Nucleus accumbens (tissue), 56 donors: ENCODE results near the gene DPP8.
"Not testable (repeated sequence)": the region's sequence is repeated elsewhere in the genome, so short reads cannot be mapped to it uniquely, and the experiment has no call there.

Source experiments
- DNase-seq, 56 donors: peaks; one replicate each; lab custom pipeline; 2025; lab: John Stamatoyannopoulos, UW

The DPP8 gene

DNA sequence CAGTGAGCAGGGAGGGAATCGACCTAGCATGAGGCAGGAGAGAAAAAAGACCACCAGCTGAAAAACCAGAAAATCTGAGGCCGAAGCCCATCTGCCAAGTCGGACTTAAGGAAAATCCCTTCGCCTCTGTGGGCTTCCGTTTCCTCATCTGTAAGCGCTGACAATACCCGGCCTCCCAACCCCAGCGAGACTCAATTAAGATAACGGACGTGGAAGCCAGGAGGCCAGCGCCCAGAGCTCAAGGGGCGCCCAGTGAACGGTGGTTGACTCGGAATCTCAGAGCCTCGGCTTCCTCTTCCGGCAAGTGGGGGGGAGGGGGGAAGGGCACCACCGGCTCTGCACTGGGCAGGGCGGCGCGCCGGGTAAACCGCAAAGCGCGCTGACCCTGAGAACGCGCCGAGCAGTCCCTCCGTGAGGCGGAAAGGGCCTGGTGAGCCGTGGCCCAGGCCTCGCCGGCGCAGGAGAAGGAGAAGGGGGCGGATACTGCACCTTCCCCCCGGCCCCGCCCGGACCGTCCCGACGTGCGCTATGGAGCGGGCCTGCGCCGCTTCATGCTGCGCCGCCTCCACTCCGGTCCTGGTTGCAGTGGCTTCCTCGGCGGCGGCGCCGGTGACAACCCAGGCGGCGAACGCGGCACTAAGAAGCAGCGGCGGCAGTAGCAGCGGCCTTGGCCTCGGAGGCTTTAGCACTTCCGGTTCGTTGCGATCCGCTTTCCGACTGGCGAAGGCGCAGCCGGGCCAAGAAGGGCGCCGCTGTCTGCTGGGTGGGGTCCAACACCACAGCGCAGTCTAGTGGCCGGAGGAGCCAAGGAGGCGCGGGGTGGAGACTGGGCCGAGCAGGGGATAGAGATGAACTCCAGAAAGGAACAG lies at the start of gene DPP8:
Gene DPP8 (minus strand): TSS at position 693 of the 869 bp plus-strand sequence. CDS start 5,136 bp downstream, outside the sequence.
- DNase-seq = peak; percentile 24 to 95 (median 88)

DNA sequence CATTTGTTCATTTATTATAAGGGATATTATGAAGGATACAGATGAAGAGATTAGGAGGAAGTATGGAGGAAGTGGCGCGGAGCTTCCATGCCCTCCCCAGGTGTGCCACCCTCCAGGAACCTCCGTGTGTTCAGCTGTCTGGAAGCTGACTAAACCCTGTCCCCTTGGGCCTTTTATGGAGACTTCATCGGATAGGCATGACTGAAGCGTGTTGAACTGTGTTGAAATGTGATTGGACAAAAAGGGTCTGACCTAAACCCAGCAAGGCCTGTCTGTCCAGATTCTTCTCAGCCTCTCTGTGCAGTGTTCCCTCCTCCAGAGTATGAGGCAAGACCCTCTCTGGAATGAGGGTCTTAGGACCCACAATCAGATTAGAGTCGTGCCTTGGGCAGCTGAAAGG lies 44.4 kb upstream of the DPP8 start:
- DNase-seq = no peak

DNA sequence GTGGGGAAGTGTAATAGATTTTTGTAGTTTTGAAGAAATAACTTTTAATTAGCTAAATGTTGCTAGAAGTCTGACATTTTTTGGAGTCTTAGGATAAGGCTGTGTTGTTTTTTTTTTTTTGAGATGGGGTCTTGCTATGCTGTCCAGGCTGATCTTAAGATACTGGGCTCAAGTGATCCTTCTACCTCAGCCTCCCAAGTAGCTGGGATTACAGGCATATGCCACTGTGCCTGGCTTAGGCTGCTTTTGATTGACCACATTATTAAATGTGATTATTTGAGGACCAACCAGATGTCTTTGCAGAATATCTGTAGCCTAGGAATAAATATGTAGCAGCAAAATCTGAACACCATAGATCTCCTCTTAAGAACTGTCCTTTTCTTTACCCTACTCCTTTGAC lies 42.5 kb upstream of the DPP8 start:
- no peak for DNase-seq

DNA sequence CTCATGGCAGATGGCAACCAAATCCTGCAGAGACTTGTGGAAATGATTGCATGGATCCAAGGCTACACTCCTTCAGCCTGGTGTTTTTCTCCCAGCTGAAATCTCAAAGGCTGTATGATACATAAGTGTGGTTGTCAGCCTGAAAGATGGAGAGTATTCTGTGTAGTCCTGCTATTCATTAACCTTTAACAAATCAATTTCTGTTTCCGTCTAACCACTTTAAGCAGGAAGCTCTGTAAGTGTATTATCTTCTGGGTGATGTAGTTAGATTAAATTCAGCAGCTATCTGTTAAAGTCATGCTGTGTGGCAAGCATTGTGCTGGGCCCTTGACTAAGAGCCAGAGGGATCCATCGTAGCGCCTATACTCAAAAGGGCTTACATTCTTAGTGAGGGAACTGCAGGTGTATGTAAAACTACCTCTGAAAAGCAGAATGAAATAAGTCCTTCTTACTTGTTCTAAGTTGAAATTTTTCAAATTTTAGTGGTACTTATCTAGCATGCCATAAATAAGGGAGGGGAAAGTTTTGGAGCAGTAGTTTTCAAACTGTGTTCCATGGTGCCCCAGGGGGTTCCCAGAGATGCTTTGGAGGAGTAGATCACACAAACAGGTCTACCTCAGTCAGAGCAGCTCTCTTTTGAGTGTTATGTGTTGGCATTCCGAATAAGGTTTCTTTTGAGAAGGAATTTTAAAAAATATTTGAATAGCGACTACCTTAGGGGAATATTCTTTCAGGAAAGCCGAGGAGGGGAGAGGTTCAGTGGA lies 41.7 kb upstream of the DPP8 start:
- DNase-seq = no peak

DNA sequence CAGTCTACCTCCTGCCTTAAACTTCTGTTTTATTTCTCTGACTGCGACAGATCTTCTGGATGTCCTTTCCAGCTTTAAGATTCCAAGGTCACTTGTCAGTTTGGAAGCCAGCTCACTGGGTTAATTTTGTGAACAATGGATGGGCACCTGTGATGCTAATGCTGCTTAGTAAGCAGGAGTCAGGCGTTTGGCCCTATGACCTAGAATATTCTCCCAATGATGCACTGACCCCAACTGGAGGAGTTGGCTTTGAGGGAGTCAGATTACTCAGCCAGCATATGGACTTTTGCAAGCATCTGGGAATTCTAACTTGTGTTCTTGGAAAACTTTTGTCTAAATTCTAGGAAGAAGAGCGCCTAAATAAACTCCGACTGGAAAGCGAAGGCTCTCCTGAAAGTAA lies 40.8 kb upstream of the DPP8 start:
- no peak for DNase-seq

DNA sequence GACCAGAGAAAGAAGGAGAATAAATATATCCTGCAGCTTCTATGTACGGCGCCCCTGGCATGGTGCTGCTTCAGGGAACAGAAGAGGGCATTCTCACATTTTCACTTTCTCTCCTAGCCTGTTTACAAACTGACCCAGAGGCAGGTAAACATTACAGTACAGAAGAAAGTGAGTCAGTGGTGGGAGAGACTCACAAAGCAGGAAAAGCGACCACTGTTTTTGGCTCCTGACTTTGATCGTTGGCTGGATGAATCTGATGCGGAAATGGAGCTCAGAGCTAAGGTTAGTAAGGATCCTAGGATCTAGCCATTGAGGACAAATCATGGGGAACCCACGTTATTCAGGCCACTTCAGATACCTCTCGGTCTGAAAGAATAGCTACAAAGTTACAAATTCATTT lies 39.1 kb upstream of the DPP8 start:
- DNase-seq = no peak

DNA sequence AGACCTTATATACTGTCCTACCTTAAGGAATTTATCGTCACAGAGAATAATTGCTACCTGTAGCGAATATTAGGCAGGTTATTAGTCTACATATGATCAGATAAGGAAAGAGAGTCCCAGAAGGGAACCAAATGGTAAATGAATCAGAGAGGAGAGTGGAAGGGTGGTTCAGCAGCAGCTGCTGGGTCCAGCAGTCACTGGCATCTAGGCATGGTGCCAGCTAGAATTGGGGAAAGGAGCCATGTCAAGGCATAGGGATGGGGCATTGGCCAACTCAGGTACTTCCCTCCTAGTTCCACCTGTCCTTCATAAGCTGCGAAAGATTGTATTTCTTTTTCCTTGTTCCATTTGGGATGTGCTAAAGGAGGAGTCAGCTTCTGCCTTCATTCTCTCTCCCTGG lies 36.2 kb upstream of the DPP8 start:
- DNase-seq = no peak

DNA sequence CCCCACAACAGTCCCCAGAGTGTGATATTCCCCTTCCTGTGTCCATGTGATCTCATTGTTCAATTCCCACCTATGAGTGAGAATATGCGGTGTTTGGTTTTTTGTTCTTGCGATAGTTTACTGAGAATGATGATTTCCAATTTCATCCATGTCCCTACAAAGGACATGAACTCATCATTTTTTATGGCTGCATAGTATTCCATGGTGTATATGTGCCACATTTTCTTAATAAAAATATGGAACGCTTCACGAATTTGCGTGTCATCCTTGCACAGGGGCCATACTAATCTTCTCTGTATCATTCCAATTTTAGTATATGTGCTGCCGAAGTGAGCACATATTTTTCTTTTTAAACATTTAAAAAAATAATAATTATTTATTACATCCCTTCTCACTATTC lies 35.4 kb upstream of the DPP8 start:
- DNase-seq = not testable (repeated sequence)

DNA sequence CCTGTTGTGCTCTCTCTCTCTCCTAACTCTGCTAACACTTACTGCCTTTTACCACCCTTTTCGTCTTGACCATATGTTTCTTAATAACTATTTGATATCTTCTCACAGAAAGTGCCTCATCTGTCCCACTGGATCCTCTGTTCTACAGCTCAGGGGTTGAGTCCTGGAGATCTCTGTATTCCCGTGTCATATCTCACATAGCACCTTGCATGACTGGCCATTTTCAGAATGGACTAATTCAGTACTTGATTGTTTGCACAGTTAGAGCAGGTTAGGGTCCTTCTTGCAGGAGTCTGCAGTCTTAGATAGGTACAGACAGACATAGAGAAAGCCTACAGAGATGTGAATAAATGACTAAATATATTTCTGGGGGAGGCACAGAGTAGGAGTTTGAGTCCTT lies 33.7 kb upstream of the DPP8 start:
- no peak for DNase-seq

DNA sequence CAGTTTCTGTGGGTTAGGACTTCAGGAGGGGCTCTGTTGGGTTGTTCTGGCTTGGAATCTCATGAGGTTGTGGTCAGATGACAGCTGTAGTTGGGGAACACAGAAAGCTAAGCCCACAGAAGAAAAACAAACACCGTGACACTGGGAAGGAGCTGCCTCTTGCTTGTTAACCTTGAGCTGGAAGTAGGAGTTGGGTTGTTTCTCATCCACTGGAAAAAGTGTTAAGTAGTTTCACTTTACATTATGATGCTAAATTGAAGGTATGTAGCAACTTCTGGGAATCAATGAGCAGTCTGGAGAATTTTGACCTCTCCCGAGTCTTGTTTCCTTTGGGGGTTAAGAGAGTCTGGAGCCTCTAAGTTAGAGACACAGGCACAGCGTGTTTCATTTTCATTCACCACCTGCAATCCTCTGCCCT lies 33.2 kb upstream of the DPP8 start:
- no peak for DNase-seq

DNA sequence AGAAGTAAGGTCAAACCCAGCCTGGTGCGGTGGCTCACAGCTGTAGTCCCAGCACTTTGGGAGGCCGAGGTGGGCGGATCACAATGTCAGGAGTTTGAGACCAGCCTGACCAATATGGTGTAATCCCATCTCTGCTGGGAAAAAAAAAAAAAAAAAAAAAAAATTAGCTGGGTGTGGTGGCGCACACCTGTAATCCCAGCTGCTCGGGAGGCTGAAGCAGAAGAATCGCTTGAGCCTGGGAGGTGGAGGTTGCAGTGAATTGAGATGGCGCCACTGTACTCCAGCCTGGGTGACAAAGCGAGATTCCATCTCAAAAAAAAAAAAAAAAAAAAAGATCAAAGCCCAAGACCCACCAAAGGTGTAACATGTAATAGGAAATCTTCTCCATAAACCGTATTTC lies 31.8 kb upstream of the DPP8 start:
- DNase-seq = not testable (repeated sequence)

DNA sequence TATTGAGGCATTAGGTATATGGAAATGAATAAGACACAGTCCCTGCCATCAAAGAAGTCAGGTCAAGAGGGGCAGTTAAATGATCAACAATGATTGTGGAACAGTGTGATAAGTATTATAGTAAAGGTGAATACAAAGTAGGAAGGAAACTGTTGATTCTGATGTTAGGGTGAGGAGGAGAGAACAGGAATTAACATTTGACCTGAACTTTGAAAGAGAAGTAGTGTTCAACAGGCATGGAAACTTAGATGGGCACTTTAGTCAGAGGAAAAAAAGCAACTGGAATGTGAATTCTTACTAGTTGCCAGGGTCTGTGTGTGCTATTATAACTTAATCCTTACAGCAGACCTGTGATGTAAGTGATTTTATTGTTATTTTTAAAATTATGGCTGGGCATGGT lies 30.4 kb upstream of the DPP8 start:
- DNase-seq = no peak

DNA sequence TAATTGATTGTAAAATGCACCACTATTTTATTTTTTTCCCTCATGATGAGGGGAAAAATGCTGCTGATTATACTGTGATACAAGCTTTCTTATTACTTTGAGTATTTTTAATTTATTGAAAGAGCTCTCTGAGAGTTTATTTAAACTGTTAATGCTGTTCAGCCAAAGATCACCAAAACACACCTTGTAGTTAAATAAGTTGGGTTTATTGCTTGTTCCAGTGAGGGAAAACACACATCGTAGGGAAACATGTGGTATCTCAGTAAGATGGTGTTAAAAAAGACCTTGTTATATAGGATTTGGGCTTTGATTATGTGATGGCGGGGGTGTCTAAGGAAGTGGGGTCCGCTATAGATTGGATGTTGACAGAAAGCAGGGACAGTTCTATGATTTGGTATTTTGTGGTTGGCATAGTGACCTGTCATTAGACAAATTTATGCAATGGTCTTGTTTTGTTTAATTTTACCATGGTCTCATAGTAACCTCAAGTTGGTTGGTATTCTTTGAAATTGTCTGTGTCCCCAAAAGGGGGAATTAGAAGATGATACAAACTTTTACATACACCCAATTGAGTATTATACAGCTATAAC lies 23.8 kb upstream of the DPP8 start:
- no peak for DNase-seq

DNA sequence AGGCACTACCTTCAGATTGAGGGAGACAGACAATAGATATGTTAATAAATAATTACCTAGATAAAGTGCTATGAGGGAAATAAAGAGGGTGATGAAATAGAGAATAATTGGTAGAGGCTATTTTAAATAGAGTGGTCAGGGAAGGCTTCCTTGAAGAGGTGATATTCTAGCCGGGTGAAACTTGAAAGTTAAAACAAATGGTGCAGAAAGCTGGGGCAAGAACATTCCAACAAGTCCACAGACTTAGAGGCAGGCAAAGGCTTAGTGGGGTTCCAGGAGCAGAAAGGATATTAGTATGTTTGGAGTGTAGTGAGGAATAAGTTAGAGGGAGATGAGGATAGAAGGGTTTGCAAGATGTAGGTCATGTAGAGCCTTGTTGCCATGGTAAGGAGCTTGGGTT lies 22.8 kb upstream of the DPP8 start:
- no peak for DNase-seq

DNA sequence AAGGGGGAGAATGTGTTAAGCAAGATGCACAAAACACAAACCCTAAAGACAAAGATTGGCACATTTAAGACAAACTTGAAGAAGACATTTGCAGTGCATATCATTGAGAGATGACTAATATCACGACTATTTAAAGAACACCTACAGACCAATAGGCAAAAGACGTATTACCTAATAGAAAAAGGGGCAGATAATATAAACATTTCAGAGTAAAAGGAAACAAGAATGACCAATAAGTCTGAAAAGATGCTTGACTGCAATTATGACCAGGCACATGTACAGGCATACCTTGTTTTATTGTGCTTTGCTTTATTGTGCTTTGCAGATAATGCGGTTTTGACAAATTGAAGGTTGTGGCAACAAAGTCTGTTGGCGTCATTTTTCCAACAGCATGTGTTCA lies 17.7 kb upstream of the DPP8 start:
- no peak for DNase-seq

DNA sequence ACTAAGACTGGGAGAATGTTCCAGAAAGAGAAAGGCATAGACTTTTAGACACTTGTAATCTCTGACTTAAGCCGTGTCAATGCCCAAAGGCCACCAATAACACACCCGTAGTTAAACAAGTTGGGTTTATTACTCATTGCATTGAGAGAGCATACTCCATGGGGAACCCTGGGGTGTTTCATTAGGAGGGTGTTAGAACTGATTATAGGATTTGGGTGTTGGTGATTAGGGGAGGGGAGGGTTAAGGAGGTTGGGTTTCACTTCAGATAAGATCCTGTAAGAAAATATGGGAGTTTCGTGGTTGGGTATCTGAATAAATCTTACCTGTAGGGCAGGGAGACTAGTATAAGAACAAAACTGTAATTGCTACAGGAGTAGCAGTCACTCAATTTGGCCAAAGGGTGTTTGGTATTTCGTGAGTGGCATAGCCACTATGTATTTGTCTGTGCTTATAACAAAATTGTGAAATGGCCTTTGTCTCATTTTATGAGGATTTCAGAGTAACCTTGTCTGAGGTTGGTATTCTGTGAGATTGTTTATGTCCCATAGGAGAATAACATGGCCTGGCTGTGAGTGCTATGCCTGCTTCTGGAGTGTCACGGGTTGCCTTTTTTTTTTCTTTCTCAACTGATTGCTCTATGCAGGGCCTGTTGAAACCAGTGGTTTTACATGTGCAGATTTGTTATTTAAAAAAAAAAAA lies 15.7 kb upstream of the DPP8 start:
- DNase-seq = no peak

DNA sequence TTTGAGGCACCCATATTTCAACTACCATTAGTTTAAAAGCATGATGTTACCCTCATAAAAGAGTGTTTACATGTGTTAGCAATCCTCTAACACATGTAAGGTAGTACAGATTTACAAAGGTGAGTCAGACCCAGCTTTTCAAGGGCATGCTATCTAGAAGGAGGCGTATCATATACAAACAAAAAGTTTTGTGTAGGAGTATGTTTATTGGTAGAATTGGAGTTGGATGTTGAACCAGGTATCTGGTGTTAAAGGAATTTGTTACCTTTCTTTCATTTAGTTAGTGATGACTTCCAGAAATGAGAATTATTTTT lies 15.2 kb upstream of the DPP8 start:
- DNase-seq = no peak

DNA sequence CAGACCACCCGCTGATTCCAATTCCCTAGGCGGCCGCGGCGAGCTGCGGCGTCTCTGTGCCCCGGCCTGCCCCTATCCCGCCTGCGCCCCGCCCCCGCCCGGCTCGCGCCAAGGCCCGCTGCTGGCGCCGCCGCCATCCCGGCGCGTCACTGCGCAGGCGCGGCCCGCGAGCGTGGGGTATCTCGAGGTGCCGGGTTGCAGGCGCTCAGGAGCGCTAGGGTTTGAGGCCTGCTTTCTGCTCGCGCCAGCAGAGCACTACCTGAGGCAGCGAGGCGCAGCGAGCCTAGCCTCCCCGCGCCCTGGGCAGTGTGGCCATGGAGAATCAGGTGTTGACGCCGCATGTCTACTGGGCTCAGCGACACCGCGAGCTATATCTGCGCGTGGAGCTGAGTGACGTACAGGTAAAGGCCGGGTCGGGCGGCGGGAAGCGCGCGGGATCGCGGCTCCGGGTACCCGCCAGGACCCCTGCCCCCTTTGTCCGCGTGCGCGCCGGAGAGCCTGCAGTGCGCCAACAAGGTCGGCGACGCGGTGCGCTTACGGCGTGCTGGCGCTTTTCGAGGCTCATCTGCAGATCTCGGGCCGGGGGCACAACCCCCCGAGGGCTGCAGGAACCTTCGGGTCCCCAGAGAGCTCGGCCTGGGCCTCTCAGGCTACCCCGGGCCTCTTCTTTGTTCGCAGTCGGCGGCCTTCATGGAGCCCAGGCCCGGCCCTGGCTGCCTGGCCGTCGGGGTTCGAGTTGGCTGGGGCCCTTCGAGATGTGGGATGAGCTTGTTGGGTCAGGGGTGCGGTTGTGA lies 13.0 kb upstream of the DPP8 start, which contains the start of gene HACD3:
Gene HACD3 (plus strand): TSS at position 146 of the 794 bp plus-strand sequence. CDS start 169 bp downstream, at position 315.
- DNase-seq = peak in 55 of 56 donors; percentile 12 to 94 (median 76)

DNA sequence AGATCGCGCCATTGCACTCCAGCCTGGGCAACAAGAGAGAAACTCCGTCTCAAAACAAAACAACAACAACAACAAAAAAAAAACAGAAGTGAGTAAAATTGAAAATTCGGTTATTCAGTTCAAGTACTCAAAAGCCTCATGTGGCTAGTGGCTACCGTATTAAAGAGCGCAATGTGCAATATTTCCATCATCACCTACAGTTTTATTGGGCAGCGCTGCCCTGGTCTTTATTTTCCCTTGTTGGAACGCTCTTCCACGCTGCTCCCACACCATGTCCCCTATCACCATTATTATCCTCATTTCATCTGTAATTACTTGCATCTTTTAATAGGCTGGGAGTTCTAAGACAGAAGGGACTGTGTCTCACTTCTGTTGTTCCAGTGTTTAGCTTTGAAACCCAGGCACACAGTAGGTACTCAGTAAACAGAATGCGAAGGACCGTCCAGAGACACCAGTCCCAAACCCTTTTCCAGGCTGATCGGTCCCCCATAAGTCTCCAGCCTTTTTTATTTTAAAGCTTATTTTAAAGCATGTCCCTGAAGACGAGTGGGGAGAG lies 12.4 kb upstream of the DPP8 start:
- DNase-seq = no peak
